ENCODE data around the gene NFU1.
"Not testable (repeated sequence)": the region's sequence is repeated elsewhere in the genome, so short reads cannot be mapped to it uniquely, and the experiment has no call there.

The NFU1 gene

GRCh38 chr2:69372767-69373166, 64.5 kb downstream of the NFU1 start:
- Histone ChIP-seq H3K36me3 (ENCODE audit: control insufficient read depth in 1 of 2, insufficient read depth in 2 of 2, low read length in 2 of 2) (peaks cover 20 to 36% of the 10 kb centered on the region in 2 donors), H3K4me1 (ENCODE audit: control insufficient read depth in 1 of 2, insufficient read depth in 2 of 2, low read length in 2 of 2) (peaks cover 0 to 7% of the 10 kb centered on the region in 2 donors), H3K4me3 (ENCODE audit: low read depth in 1 of 2, low read length in 2 of 2) (no peak overlapping the region), H3K27me3 (ENCODE audit: low read depth, low read length) (no peaks in the 10 kb centered on the region), H3K9me3 (ENCODE audit: control insufficient read depth in 1 of 2, low read length in 2 of 2) (no peaks in the 10 kb centered on the region), H3K27ac (ENCODE audit: low read length) (no peak overlapping the region)

GRCh38 chr2:69369802-69370201, 67.4 kb downstream of the NFU1 start:
- Histone ChIP-seq H3K4me1 (ENCODE audit: control insufficient read depth in 1 of 2, insufficient read depth in 2 of 2, low read length in 2 of 2) (no peaks in the 10 kb centered on the region), H3K27ac (ENCODE audit: low read length) (no peak overlapping the region), H3K9me3 (ENCODE audit: control insufficient read depth in 1 of 2, low read length in 2 of 2) (no peaks in the 10 kb centered on the region), H3K27me3 (ENCODE audit: low read depth, low read length) (no peaks in the 10 kb centered on the region), H3K4me3 (ENCODE audit: low read depth in 1 of 2, low read length in 2 of 2) (no peak overlapping the region), H3K36me3 (ENCODE audit: control insufficient read depth in 1 of 2, insufficient read depth in 2 of 2, low read length in 2 of 2) (peaks cover 28 to 37% of the 10 kb centered on the region in 2 donors)

GRCh38 chr2:69368588-69368987, 68.6 kb downstream of the NFU1 start:
- Histone ChIP-seq H3K36me3 (ENCODE audit: control insufficient read depth in 1 of 2, insufficient read depth in 2 of 2, low read length in 2 of 2) (peaks cover 28 to 44% of the 10 kb centered on the region in 2 donors), H3K27ac (ENCODE audit: low read length) (no peak overlapping the region), H3K27me3 (ENCODE audit: low read depth, low read length) (no peaks in the 10 kb centered on the region), H3K9me3 (ENCODE audit: control insufficient read depth in 1 of 2, low read length in 2 of 2) (no peaks in the 10 kb centered on the region), H3K4me1 (ENCODE audit: control insufficient read depth in 1 of 2, insufficient read depth in 2 of 2, low read length in 2 of 2) (no peaks in the 10 kb centered on the region), H3K4me3 (ENCODE audit: low read depth in 1 of 2, low read length in 2 of 2) (no peak overlapping the region)

GRCh38 chr2:69359371-69359770, 77.9 kb downstream of the NFU1 start:
- H3K4me3 ChIP-seq (ENCODE audit: low read depth in 1 of 2, low read length in 2 of 2) = no peak overlapping the region
- peaks cover 37 to 55% of the 10 kb centered on the region in 2 donors for H3K36me3 ChIP-seq (ENCODE audit: control insufficient read depth in 1 of 2, insufficient read depth in 2 of 2, low read length in 2 of 2)
- H3K27me3 ChIP-seq (ENCODE audit: low read depth, low read length) = no peaks in the 10 kb centered on the region
- no peaks in the 10 kb centered on the region for H3K9me3 ChIP-seq (ENCODE audit: control insufficient read depth in 1 of 2, low read length in 2 of 2)
- no peaks in the 10 kb centered on the region for H3K4me1 ChIP-seq (ENCODE audit: control insufficient read depth in 1 of 2, insufficient read depth in 2 of 2, low read length in 2 of 2)
- H3K27ac ChIP-seq (ENCODE audit: low read length) = no peak overlapping the region

- Histone ChIP-seq H3K36me3 (ENCODE audit: control insufficient read depth in 1 of 2, insufficient read depth in 2 of 2, low read length in 2 of 2) (peaks cover 42 to 54% of the 10 kb centered on the region in 2 donors), H3K4me3 (ENCODE audit: low read depth in 1 of 2, low read length in 2 of 2) (no peak overlapping the region), H3K4me1 (ENCODE audit: control insufficient read depth in 1 of 2, insufficient read depth in 2 of 2, low read length in 2 of 2) (no peaks in the 10 kb centered on the region), H3K27ac (ENCODE audit: low read length) (no peak overlapping the region), H3K27me3 (ENCODE audit: low read depth, low read length) (no peaks in the 10 kb centered on the region), H3K9me3 (ENCODE audit: control insufficient read depth in 1 of 2, low read length in 2 of 2) (no peaks in the 10 kb centered on the region)
These were observed 78.3 kb downstream of the NFU1 start for GRCh38 chr2:69358914-69359313.

- Histone ChIP-seq H3K27me3 (ENCODE audit: low read depth, low read length) (no peaks in the 10 kb centered on the region), H3K4me1 (ENCODE audit: control insufficient read depth in 1 of 2, insufficient read depth in 2 of 2, low read length in 2 of 2) (no peaks in the 10 kb centered on the region), H3K36me3 (ENCODE audit: control insufficient read depth in 1 of 2, insufficient read depth in 2 of 2, low read length in 2 of 2) (peaks cover 35 to 42% of the 10 kb centered on the region in 2 donors), H3K9me3 (ENCODE audit: control insufficient read depth in 1 of 2, low read length in 2 of 2) (no peaks in the 10 kb centered on the region), H3K27ac (ENCODE audit: low read length) (no peak overlapping the region), H3K4me3 (ENCODE audit: low read depth in 1 of 2, low read length in 2 of 2) (no peak overlapping the region)
These were observed 80.8 kb downstream of the NFU1 start for GRCh38 chr2:69356471-69356870.

- H3K9me3 ChIP-seq (ENCODE audit: control insufficient read depth in 1 of 2, low read length in 2 of 2); H3K27ac ChIP-seq (ENCODE audit: low read length); H3K4me1 ChIP-seq (ENCODE audit: control insufficient read depth in 1 of 2, insufficient read depth in 2 of 2, low read length in 2 of 2); H3K27me3 ChIP-seq (ENCODE audit: low read depth, low read length); H3K4me3 ChIP-seq (ENCODE audit: low read depth in 1 of 2, low read length in 2 of 2): not testable (repeated sequence)
- H3K36me3 ChIP-seq (ENCODE audit: control insufficient read depth in 1 of 2, insufficient read depth in 2 of 2, low read length in 2 of 2) = peaks cover 25 to 41% of the 10 kb centered on the region in 2 donors
These were observed 82.3 kb downstream of the NFU1 start for GRCh38 chr2:69354976-69355375.

- H3K4me1 ChIP-seq (ENCODE audit: control insufficient read depth in 1 of 2, insufficient read depth in 2 of 2, low read length in 2 of 2) = no peaks in the 10 kb centered on the region
- H3K9me3 ChIP-seq (ENCODE audit: control insufficient read depth in 1 of 2, low read length in 2 of 2) = no peaks in the 10 kb centered on the region
- H3K4me3 ChIP-seq (ENCODE audit: low read depth in 1 of 2, low read length in 2 of 2) = no peak overlapping the region
- H3K27me3 ChIP-seq (ENCODE audit: low read depth, low read length) = no peaks in the 10 kb centered on the region
- H3K27ac ChIP-seq (ENCODE audit: low read length) = no peak overlapping the region
- H3K36me3 ChIP-seq (ENCODE audit: control insufficient read depth in 1 of 2, insufficient read depth in 2 of 2, low read length in 2 of 2) = peaks cover 32 to 45% of the 10 kb centered on the region in 2 donors
These were observed 83.9 kb downstream of the NFU1 start for GRCh38 chr2:69353360-69353759.

GRCh38 chr2:69348781-69349180, 88.5 kb downstream of the NFU1 start:
- Histone ChIP-seq H3K4me1 (ENCODE audit: control insufficient read depth in 1 of 2, insufficient read depth in 2 of 2, low read length in 2 of 2) (no peaks in the 10 kb centered on the region), H3K9me3 (ENCODE audit: control insufficient read depth in 1 of 2, low read length in 2 of 2) (no peaks in the 10 kb centered on the region), H3K27ac (ENCODE audit: low read length) (no peak overlapping the region), H3K4me3 (ENCODE audit: low read depth in 1 of 2, low read length in 2 of 2) (no peak overlapping the region), H3K27me3 (ENCODE audit: low read depth, low read length) (no peaks in the 10 kb centered on the region), H3K36me3 (ENCODE audit: control insufficient read depth in 1 of 2, insufficient read depth in 2 of 2, low read length in 2 of 2) (peaks cover 32 to 47% of the 10 kb centered on the region in 2 donors)

Measured in muscle layer of duodenum (tissue), 2 donors.